ENCODE data around the gene CREB5.
"Not testable (repeated sequence)": the region's sequence is repeated elsewhere in the genome, so short reads cannot be mapped to it uniquely, and the experiment has no call there.

CREB5 gene

GRCh38 chr7:28759475-28759971 lies 347.2 kb downstream of the CREB5 start:
- DNase-seq, result no peak

GRCh38 chr7:28761505-28761904 lies 349.2 kb downstream of the CREB5 start:
- no peak for DNase-seq

GRCh38 chr7:28762651-28763050 lies 350.3 kb downstream of the CREB5 start:
- no peak for DNase-seq

GRCh38 chr7:28766359-28766758 lies 354.0 kb downstream of the CREB5 start:
- no peak for DNase-seq

- DNase-seq, result no peak
These were observed 355.0 kb downstream of the CREB5 start for GRCh38 chr7:28767356-28767755.

- no peak for DNase-seq
These were observed 356.3 kb downstream of the CREB5 start for GRCh38 chr7:28768577-28769147.

GRCh38 chr7:28771906-28772622 lies 359.7 kb downstream of the CREB5 start:
- DNase-seq, result no peak

- DNase-seq, result no peak
These were observed 361.3 kb downstream of the CREB5 start for GRCh38 chr7:28773423-28774145.

GRCh38 chr7:28774261-28774988 lies 362.1 kb downstream of the CREB5 start:
- no peak for DNase-seq

- no peak for DNase-seq
These were observed 364.3 kb downstream of the CREB5 start for GRCh38 chr7:28776463-28777157.

- DNase-seq, result no peak
These were observed 366.5 kb downstream of the CREB5 start for GRCh38 chr7:28778786-28779185.

GRCh38 chr7:28779954-28780353 lies 367.6 kb downstream of the CREB5 start:
- DNase-seq, result no peak

GRCh38 chr7:28782362-28782761 lies 370.0 kb downstream of the CREB5 start:
- no peak for DNase-seq

- no peak for DNase-seq
These were observed 372.0 kb downstream of the CREB5 start for GRCh38 chr7:28784171-28784902.

GRCh38 chr7:28785041-28785995 lies 373.0 kb downstream of the CREB5 start:
- DNase-seq, result no peak

- DNase-seq, result not testable (repeated sequence)
These were observed 373.8 kb downstream of the CREB5 start for GRCh38 chr7:28786156-28786555.

GRCh38 chr7:28787106-28787505 lies 374.8 kb downstream of the CREB5 start:
- no peak for DNase-seq

- no peak for DNase-seq
These were observed 378.1 kb downstream of the CREB5 start for GRCh38 chr7:28790467-28790866.

- no peak for DNase-seq
These were observed 380.5 kb downstream of the CREB5 start for GRCh38 chr7:28792858-28793257.

GRCh38 chr7:28793381-28794085 lies 381.2 kb downstream of the CREB5 start:
- DNase-seq, result no peak
